WI38 (cell line): ENCODE data around the gene OPCML.

Experiments used
- H3K4me3 ChIP-seq: 2 replicates; pipeline ENCODE4 v1.5.1; 2011; ENCODE audit warnings: low read depth, mild to moderate bottlenecking, control low read depth, low read length
- TF ChIP-seq, protein P1 (sequence below): IDR thresholded peaks from 2 replicates; pipeline ENCODE4 v1.5.1; 2012; ENCODE audit warnings: low read depth, mild to moderate bottlenecking, control low read depth, low read length

The OPCML gene

DNA sequence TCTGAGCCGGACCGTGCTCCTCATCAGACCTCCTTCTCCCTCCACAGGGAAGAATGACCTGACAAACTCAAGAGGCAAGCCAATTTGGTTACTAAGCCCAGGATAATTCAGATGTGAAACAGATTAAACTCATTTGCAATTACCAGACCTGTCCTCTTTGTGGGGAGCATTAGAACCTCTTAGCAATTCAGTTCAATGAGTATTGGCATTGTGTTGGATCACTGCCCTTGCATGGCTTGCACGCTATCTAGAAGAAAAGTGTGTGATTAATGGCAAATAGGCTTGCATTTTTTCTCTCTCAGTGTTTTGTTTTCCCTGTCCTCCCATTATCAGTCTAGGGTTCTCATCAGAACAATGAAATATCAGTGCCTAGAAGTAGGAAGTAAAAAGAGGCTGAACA lies 365.6 kb downstream of the OPCML start:
- H3K4me3 ChIP-seq, result no peak overlapping the region
- TF ChIP-seq, protein P1, sequence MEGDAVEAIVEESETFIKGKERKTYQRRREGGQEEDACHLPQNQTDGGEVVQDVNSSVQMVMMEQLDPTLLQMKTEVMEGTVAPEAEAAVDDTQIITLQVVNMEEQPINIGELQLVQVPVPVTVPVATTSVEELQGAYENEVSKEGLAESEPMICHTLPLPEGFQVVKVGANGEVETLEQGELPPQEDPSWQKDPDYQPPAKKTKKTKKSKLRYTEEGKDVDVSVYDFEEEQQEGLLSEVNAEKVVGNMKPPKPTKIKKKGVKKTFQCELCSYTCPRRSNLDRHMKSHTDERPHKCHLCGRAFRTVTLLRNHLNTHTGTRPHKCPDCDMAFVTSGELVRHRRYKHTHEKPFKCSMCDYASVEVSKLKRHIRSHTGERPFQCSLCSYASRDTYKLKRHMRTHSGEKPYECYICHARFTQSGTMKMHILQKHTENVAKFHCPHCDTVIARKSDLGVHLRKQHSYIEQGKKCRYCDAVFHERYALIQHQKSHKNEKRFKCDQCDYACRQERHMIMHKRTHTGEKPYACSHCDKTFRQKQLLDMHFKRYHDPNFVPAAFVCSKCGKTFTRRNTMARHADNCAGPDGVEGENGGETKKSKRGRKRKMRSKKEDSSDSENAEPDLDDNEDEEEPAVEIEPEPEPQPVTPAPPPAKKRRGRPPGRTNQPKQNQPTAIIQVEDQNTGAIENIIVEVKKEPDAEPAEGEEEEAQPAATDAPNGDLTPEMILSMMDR, result no peak

GRCh38 chr11:133164986-133165385 lies 367.3 kb downstream of the OPCML start:
- no peak overlapping the region for H3K4me3 ChIP-seq
- TF ChIP-seq, protein P1, result no peak

GRCh38 chr11:133163463-133164419 lies 368.6 kb downstream of the OPCML start:
- no peak overlapping the region for H3K4me3 ChIP-seq
- TF ChIP-seq, protein P1, result no peak

DNA sequence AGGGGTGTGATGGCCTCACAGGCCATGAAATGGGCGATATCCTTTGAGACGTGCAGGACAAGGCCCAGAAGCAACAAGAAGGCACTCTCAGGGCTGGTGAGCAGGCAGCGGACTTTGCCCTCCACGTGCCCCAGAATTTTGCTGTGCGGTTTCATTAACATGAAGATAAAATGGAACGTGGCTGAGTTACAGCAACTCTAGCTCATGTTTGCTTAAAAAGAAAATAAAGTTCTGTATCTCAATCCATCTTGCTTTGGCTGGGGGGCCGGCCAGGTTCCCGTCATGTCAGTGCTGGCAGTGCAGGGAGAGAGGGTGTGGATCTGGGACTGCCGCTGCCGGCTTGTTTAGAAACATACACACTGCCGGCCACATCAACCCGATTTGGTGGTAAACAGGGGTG lies 370.1 kb downstream of the OPCML start:
- TF ChIP-seq, protein P1, result no peak
- no peak overlapping the region for H3K4me3 ChIP-seq

DNA sequence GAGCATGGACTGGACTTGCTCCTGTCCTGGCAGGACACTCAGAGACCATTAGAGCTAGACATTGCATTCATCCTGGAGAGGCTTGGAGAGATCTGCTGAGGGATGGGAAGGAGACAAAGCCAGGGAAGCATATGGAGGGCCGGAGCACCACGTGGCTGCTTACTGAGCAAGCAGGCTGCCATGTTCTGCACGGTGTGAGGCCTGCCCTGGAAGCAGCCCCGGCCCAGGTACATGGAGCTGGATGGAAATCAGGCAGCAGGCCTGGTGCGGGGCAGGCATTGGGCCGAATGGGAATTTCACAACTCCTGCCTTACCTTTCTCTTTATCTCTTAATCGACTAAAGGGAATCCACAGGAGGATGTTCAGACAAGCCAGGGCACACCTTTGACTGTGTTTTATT lies 371.5 kb downstream of the OPCML start:
- TF ChIP-seq, protein P1, result no peak
- H3K4me3 ChIP-seq, result no peak overlapping the region

- H3K4me3 ChIP-seq, result no peak overlapping the region
- TF ChIP-seq, protein P1, result no peak
These were observed 375.1 kb downstream of the OPCML start for GRCh38 chr11:133156986-133157745.

- H3K4me3 ChIP-seq, result no peak overlapping the region
- TF ChIP-seq, protein P1, result no peak
These were observed 377.5 kb downstream of the OPCML start for GRCh38 chr11:133154781-133155180.
